Activated T-cell treated with anti-CD3 and anti-CD28 coated beads for 48 hours (primary cell): ENCODE results near the gene LPO.

ENCODE experiments used
- DNase-seq: peaks from one replicate; pipeline ENCODE4 v3.0.0-alpha.2; 2020; ENCODE audit warnings: low read depth

Gene LPO

DNA sequence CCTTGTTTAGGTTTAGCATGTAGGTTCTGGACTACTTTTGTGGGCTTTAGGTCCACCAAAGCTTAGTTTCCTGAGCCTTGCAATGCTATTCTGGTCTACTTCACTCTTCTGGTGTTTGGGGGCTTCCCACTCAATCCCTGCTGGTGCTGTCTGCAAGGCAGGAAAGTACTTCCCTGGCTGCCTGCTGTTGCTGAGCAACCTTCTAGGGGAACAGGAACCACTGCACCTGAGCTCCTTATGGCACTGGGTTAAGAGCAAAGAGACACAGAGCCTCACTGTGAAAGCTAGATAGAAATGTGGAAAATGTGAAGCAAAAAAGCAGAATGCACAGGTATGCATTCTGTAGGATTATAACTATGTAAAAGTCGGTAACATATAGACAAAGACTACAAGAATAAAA lies 25.4 kb downstream of the LPO start:
- no peak for DNase-seq

DNA sequence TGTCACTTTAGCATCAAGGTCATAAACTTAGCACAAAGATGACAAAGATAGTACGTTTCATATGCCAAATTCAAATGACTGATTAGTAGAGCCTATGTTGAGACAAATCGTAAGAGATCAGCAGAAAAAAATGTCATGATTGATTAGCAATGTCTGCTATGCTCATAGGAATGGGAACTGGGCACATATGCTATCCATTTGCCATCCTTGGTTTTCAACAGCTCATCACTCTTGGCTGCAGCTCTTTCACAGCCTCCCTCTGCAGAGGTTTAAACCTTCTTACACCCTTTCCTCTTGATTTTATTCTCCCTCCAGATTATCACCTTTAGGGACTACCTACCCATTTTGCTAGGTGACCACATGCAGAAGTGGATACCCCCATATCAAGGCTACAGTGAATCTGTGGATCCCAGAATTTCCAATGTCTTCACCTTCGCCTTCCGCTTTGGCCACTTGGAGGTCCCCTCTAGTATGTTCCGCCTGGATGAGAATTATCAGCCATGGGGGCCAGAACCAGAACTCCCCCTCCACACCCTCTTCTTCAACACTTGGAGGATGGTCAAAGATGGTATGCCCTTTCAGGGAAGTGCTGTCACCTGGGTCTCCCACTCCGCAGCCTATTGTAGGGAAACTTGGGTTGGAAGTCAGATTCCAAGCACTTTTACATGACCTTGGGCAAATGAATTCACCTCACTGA lies 26.2 kb downstream of the LPO start:
- DNase-seq, result no peak

DNA sequence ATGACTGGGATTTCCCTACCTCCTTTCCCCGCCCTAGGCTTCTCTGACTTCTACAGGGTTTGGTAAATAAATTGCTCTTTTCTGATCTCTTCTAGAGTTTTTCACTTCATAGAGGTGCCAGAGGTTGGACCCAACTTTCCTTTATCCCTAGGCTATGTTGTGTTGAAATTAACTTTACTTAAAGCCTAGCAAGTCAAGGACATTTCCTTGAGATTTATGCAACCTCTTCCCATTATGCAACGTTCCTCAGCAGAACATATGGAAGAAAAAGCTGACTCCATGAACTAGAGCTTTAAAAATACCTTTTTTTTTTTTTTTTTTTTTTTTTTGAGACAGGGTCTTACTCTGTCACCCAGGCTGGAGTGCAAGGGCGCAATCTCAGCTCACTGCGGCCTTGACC lies 26.9 kb downstream of the LPO start:
- no peak for DNase-seq

DNA sequence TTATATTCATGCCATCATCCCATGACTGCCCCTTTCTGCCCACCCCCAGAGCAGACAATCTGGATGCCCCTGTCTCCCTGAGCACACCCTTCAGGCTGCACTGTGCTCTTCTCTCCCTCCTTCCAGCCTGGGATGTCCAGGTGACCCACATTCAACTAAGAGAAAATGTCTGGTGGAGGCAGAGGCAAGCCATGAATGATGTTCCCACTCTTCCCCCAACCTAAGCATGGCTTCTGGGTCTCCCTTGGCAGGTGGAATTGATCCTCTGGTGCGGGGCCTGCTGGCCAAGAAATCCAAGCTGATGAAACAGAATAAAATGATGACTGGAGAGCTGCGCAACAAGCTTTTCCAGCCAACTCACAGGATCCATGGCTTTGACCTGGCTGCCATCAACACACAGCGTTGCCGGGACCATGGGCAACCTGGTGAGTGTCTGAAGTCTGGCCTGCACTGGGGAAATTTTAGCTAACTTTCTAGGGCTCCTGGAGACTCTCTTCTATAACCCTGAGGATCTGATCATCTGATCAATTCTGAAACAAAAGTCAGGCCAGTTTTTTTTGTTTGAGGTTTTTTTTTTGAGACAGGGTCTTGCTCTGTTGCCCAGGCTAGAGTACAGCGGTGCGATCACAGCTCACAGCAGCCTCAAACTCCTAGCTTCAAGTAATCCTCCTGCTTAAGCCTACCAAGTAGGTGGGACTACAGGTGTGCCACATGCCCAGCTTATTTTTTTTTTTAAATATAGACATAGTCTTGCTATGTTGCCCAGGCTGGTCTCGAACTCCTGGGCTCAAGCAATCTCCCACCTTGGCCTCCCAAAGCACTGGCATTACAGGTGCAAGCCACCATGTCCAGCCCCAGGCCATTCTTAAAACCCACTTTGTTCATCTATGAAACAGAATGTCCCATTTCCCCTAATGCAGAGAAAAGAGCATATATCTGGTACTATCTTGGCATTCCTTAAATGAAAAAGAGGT lies 27.8 kb downstream of the LPO start:
- DNase-seq, result no peak

DNA sequence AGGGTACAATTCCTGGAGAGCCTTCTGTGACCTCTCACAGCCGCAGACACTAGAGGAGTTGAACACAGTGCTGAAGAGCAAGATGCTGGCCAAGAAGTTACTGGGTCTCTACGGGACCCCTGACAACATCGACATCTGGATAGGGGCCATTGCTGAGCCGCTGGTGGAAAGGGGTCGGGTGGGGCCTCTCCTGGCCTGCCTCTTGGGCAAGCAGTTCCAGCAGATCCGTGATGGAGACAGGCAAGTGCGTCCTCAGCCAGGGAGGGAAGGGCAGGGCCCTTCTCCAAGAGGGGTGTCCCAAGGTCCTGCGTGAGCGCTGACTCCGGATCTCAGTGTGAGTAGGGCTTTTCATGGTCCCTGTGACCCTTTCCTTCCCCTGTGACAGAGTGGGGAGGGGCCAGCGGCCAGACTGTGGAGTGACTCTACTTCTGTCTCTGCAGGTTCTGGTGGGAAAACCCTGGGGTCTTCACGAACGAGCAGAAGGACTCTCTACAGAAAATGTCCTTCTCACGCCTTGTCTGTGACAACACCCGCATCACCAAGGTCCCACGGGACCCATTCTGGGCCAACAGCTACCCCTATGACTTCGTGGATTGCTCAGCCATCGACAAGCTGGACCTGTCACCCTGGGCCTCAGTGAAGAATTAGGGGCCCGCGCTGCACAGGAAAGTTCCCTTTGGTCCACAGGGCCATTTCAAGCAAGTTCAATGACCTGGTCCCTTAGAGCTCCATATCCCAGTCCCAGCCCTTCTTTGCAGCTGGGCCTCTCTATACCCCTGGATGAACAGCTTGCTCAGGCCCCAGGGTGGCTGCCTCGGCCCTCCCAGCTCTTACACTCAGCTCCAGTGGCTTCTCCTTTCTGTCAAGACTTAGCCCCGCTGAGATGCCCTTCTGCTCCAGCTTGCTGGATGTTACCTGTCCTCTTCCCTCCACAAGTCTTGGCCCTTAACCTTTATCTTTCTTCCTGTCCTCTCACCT lies 29.3 kb downstream of the LPO start:
- no peak for DNase-seq

DNA sequence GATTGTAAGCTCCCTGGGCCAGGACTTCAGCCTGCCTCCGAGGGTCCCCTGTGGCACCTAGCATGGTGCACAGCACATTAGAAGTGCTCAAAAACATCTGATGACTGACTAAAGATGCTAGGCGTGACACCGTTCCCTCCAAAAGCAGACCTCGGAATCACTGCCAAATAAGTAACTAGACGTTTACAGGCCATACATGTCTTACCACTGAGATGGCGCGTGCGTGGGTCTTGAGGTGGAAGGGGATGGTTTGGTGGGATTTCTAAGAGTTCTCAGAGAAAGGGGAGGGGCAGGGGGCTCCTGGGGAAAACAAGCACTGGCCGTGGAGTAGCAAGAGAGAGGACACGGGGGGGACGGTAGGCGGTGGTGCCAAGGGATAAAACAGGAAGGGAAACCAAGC lies 29.9 kb downstream of the LPO start:
- DNase-seq, result no peak

DNA sequence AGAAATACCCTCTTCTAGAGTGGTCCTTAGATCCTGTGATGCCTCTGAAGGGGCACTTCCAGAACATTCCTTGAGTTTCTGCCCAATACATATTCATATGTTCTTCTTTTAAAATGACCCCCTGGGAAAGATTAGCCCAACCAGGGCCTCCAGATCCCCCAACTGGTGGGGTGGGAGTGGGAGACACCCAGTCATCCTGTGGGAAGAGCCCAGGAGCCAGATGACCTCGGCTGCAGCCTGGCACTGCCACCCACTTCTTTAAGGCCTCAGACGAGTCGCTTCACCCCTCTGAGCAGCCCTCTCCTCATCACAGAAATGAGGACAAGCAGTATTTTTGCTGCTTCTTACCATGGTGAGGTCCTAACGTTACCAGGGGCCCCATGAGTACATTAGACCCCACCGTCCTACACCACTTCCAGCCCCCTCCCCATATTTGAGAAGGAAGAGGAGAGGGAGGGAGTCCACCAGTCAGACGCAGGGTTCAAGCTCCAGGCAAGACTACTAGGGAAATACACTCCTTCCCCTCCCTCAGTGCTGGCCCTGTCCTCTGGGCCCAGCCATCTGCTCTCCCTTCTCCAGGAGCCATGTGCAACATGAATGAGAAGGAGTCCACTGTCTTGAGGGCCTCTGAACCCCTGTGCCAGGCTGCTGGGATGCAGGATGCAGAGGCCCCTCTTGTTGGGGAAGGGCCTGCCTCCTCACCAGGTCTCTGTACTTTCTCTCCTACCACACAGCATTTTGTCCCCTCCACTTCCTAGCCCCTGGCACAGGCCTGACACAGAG lies 30.6 kb downstream of the LPO start:
- DNase-seq, result no peak

DNA sequence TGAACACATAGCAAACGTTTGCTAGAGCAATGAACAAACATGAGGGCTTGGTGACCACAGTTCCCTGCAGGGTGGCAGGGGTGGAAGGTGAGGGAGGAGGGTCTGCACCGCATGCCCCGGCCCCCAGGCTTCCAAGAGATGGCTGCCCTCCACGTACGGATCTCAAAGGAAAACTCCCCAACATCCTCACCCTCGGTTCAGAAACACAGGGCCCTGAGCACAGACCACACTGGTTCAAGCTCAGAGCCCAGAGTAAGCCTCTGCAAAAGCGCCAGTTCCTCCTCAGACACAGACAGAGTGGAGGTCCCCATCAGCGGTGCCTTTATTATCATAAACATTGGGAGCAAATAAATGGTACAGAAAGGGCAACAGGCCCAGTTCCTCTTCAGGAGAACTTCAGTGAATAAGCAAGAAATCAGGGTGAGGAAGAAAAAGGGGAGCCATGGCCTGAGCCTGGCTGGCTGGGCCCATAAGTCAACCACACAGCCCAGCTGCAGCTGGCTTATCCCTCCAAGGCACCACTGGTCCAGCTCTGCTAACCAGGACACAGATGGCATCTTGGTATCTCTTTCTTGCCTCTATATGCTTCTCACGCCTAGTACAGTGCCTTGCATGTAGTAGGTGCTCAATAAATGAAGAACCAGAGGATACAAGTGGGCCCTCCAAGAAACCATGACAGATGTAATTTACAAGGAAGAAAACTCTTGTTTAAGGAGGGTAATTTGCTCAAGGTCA lies 31.3 kb downstream of the LPO start:
- no peak for DNase-seq

DNA sequence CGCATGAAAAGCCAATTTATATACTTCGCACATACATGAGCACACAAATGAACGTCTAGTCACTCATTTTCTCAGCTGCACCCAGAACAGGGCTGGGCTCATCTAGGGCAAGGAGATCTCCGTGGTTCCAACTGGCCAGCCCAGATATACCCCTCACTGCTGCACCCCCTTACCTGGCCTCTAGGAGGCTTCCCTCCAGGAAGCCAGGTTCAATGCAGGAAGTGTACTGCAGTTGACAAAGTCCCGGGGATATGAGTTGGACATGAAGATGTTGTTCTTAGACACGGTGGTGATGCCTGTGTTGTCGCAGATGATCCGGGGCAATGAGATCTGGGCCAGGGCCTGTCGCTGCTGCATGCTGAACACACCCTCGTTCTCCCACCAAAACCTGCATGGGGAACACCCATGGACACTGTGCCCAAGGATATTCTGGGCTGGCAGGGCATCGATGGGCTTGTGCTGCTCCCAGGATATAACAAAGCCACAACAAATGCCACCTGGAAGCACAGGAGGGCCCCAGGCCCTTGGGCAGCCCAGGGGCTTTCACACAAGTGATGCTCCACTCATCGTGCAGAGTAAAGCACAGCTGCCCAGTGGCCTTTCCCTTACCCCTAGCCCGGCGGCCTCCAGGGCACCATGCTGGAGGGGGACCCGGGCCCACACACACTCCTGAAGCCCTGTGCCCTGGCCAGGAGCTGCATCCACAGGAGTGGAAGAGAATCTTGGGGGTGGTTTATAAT lies 32.3 kb downstream of the LPO start:
- DNase-seq, result no peak

DNA sequence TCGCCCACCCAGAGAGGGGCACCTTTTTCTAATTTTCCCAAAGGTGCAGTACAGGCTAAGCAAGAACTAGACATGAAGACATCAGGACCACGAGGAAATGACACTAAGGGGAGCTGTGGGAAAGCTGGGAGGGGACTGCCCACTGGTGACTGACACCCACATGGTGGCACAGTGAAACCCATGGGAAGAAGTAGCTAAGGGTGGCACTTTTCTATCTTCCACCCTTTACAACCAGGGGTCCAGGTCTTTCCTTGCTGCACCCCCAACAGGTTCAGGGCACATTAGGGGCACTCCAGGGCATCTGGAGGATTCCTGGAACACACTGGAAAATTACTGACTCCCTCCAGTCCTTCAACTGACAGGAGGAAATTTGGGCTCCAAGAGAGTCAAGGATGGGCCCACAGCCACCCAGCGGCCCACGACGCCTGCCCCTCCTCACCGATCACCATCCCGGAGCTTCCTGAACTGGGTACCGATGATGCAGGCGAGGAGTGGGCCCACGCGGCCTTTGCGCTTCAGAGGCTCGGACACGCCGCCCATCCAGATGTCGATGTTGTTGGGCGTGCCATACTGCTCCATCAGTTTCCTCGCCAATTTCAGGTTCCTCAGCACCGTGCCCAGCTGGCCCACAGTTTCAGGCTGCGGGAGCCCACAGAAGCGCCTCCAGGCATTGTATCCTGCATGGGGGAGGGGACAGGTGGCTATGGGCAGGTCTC lies 33.0 kb downstream of the LPO start:
- DNase-seq, result no peak

DNA sequence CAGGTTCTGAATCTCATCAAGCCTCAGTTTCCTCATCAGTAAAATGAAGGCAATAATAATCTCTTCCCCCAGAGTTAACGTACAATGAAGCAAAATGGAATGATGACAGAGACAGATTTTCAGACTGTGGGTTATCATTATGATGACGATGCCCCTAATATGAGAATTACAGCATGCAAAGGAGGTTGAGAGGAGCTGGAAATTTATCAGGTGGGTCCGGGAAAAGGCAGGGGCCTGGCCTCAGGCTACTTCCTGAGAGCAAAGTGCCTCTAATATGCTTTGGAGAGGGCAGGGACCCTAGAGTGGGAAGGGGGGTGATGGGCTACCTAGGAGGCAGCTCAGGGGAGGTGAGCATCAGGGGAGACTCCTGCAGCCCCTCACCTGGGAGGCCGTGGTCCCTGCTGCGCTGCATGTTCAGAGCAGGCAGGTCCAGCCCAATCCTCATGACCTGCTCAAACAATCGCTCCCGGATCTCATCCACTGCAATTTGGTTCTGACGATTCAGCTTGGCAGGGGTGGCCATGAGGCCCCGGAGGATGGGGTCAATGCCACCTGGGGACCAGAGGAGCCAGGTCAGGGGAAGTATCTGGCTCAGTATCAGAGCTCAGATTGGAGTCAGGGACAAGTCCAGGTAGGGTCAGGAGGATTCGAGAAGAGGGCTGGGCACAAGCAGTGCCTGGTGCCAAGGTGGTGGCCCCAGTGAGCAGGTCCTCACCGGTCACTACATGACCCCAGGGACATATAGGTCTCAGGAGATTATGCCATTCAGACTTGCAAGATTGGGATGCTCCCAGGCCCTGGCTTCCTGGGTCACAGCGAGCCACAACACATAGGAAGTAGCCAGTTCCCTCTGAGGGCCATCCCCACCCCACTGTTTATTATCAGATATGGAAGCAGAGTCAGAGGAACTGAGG lies 34.2 kb downstream of the LPO start:
- DNase-seq, result no peak

DNA sequence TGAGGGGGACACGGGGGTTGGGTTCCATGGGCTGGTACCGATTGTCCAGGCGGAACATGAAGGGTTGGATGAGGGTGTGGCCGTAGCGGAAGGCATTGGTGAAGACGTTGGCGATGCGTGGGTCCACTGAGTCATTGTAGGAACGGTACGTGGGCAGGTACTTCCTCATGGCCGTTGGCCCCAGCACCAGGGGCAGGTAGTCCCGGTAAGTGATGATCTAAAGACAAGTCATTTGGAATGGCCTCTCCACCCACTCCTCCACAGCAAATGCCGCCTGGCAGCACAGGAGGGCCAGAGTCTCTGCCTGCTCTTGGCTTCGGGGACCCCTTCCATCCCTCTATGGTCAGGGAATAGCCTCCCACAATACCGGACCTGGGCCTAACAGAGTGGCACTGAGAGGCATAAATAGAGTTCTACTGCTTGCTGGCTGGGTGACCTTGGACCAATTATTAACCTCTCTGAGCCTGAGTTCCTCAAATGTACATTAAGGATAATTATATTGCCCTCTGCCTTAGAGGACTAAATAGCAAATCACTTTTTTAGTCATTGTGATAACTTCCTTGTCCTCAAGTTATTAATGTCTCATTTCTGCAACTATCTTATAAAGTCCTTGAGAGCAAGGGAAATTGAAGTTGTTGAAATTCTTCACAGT lies 35.2 kb downstream of the LPO start:
- DNase-seq, result no peak

DNA sequence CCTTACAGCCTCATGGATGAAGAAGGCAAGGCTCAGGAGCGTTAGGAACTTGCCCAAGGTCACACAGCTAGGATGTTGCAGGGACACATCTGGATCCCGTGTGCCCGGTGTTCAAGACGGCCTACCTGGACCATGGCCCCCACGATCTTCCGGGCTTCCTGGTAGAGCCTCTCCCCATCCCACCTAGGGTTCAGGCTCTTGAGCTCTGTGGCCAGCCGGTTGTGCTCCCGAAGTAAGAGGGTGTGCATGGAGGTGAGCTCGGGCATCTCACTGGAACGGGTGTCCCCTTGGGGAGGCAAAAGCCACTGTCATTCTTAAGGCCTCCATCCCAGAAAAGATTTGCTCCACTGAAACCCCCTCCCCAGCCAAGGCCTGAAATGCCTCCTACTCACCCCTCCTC lies 37.0 kb downstream of the LPO start:
- no peak for DNase-seq

DNA sequence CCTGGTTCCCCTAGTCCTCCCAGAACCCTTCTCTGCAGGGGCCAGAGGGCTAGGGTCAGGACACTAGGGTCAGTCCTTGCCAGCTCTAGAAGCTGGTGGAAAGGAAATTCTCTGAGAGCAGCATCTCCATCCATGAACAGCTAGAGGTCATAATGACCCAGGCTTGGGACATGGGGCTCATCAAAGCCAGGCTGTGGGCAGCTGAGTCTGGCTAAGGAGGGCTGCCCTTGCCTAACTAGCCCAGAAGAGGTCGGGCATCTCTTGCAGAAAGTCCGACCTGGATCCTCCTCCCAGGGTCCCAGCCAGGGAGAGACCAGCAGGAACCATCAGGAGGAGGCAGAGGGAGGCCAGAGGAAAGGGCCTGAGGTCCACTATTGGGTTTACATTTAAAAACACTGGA lies 38.0 kb downstream of the LPO start:
- DNase-seq, result no peak

DNA sequence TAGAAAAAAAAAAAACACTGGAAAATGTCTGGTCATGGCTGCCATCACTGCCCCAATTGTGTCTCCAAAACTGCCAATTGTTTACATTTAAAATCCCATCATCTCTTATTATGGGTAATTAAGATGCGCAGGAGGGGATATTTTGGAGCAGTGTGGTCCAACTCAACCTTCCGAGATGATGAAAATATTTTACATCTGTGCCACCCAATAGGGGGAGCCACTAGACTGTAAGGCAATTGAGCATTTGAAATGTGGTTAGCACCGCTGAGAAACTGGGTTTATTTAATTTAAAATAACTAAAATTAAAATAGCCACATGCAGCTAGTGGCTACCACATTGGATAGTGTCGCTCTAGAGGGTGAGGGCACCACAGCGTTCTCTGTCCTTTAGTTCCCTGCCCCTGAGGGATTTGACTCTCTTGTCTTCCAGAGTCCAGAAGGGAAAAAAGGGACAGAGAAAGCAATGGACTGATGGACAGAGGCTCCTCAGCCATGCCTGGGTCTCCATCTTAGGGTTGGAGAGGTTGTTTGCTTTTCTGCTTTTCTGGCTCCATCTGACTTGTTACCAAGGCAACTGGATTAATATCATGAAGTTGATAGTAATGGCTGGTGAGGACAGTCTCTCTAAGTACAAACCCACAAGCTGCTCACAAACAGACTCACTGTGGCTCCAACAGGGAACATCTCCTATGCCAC lies 38.9 kb downstream of the LPO start:
- DNase-seq, result no peak

DNA sequence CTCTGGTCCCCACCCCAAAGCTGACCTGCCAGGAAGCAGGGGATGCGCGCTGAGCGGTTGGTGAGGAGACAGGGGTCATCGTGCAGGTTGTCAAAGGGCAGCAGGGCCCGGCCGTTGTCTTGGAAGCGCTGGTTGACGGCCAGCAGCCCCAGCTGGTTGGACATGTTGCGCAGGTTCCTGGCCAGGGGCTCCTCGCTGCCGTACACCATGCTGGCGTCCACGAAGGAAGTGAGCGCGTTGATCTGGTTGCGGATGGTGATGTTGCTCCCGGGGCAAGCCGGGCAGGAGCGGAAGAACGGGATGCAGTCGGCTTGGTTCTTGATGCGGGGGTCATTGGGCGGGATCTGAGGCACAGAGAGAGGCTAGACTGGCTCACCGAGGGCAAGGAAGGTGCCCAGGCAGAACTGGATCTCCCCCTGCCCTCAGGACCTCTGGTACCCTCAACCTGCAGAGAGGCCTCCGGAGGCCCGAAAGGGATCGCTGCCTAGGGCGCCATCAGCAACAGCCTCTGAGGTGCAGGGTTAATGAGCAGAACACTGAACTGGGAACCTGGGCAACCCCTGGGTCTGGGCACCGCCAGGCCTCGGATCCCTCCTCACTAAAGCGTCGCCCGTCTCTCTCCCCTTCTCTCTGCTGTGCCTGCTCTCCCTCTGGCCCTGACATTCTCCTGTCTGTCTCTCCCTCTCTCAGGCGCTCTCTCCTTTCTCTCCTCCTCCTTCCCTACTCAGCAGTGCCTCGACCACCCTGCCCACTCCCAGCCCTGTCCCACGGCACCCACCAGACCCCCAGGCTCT lies 39.6 kb downstream of the LPO start:
- no peak for DNase-seq
